Adrenal gland (tissue), 12 donors: ENCODE results near the gene INCA1. TPM values are rescaled to one million over a fixed set of nuclear protein-coding genes. Genes with fewer than 3 reads are reported as not detected.

Experiments
- DNase-seq, 7 donors: peaks; one replicate each; pipeline ENCODE4 v3.0.0-alpha.2; 2019 to 2020
- H3K27ac ChIP-seq, 5 donors: fragments of 200-600 bp; sonication (generic) in 4 of 5; 1 replicate in 3 of 5; 2 replicates in 2 of 5; pipeline versions ENCODE4 v1.5.1 to v1.8.0; 2016 to 2020; ENCODE audit warnings: mild to moderate bottlenecking in 1 of 5
- H3K27me3 ChIP-seq: fragments of 200-600 bp; 2 replicates; pipeline ENCODE4 v1.8.0; 2021
- H3K36me3 ChIP-seq, 2 donors: fragments of 200-600 bp; replicated peaks in 1 of 2; 1 replicate in 1 of 2; 2 replicates in 1 of 2; pipeline versions ENCODE4 v1.5.1 to v1.8.0; 2018 to 2022
- H3K4me1 ChIP-seq, 2 donors: fragments of 200-600 bp; replicated peaks in 1 of 2; 1 replicate in 1 of 2; 2 replicates in 1 of 2; pipeline versions ENCODE4 v1.5.1 to v1.8.0; 2018 to 2021
- H3K4me3 ChIP-seq, 4 donors: fragments of 200-600 bp; sonication (generic) in 3 of 4; one replicate each; pipeline ENCODE4 v1.5.1; 2016 to 2018
- H3K9me3 ChIP-seq, 3 donors: fragments of 200-600 bp; sonication (generic) in 1 of 3; replicated peaks in 1 of 3; 1 replicate in 2 of 3; 2 replicates in 1 of 3; pipeline versions ENCODE4 v1.5.1 to v1.8.0; 2016 to 2021
- CTCF ChIP-seq, 6 experiments: fragments of 450-650 bp in 4 of 6; fragments of 200-600 bp in 2 of 6; sonication (generic) in 1 of 6; IDR thresholded peaks; 1 replicate in 5 of 6; 2 replicates in 1 of 6; pipeline versions ENCODE4 v1.5.1 to v1.8.0; 2016 to 2021; ENCODE audit warnings: antibody characterized with exemption in 6 of 6, mild to moderate bottlenecking in 2 of 6, moderate library complexity in 1 of 6
- POLR2A ChIP-seq, 2 donors: fragments of 450-650 bp; IDR thresholded peaks; one replicate each; pipeline ENCODE4 v1.6.1; 2017; ENCODE audit warnings: antibody characterized with exemption in 2 of 2, mild to moderate bottlenecking in 2 of 2, moderate library complexity in 1 of 2
- WGBS, 4 donors: extraction: QIAGEN DNeasy Blood & Tissue Kit in 2 of 4; methylation state at CpG; one replicate each; pipeline versions ENCODE4 v1.1.5 to v1.1.7; 2013 to 2017; 5-methylcytosine and 5-hydroxymethylcytosine counted together
- intact Hi-C, 2 donors: fragments of 100-400 bp; cut with DNase I; formaldehyde crosslinking; loops; one replicate each; pipeline versions ENCODE4 v1.14.1 to v1.15.0; 2022 to 2023
- polyA plus RNA-seq, 3 donors: library from polyadenylated mRNA; stranded (reverse); fragments of 200-250 nt in 2 of 3; fragments of 350-450 nt in 1 of 3; fragmentation: Illumina TruSeq in 1 of 3; extraction: RNeasy Lipid Tissue Mini Kit (QIAGEN cat#74804) in 1 of 3; gene quantifications; one replicate each; pipeline ENCODE4 v1.2.3, GENCODE V29; 2013 to 2014
- total RNA-seq, 9 donors: library from RNA; depleted of rRNA in 4 of 9; stranded (reverse); fragments of >200 nt in 4 of 9; fragments of 120-200 nt in 1 of 9; fragmentation: NEBNext Ultra II Directional in 1 of 9; extraction: Animal tissue kit (Norgen Biotek cat#: 25700) in 1 of 9; gene quantifications; one replicate each; pipeline versions ENCODE4 v1.1.0 to v1.2.4, GENCODE V29; 2013 to 2023
- donor health status: healthy with polysubstance abuse.
- donor health status: Bipolar disorder and iron deficiency.
- donor health status: DM: yes; HTN: yes; CAD: no.
- donor health status: DM: no; HTN: no; CAD: no.
- donor health status: DM: no; HTN: no; CAD: no.
- donor health status: DM: yes; HTN: yes; CAD: no.

INCA1 gene
- total and polyA plus RNA-seq, 12 donors: 0.44 to 6.2 (median 1.3) TPM; not detected in 2

- Histone ChIP-seq H3K9me3 (no peaks in the 10 kb centered on the region), H3K27ac (peak within 1 kb of the TSS; percentile 90 to 99 (median 97)), H3K4me3 (peak within 1 kb of the TSS; percentile 81 to 93 (median 86)), H3K36me3 (peaks cover 0 to 22% of the 10 kb centered on the region in 2 donors), H3K27me3 (no peaks in the 10 kb centered on the region), H3K4me1 (peaks cover 19 to 35% of the 10 kb centered on the region in 2 donors)
- WGBS, 4 donors: 2 to 4% (median 3%) methylated on average over 27 to 66 of the region's 66 CpGs
- DNase-seq: peak; percentile 93 to 98 (median 95)
- intact Hi-C loops: no loop called here
- peak in 1 of 6 experiments; percentile 11 for TF ChIP-seq CTCF (IDR thresholded peaks at IDR 0.05)
- TF ChIP-seq POLR2A (IDR thresholded peaks at IDR 0.05): peak; percentile 78 to 80
Observed at GRCh38 chr17:4967539-4968485, 29.5 kb downstream of the INCA1 start, which contains the start of gene SPAG7. Gene SPAG7, minus strand, starts transcription at chr17:4967817. Its CDS starts 13 bp downstream, at chr17:4967804.

GRCh38 chr17:4966844-4967538 is 30.3 kb downstream of the INCA1 start:
- intact Hi-C loops: no loop called here
- no peaks in the 10 kb centered on the region for H3K9me3 ChIP-seq
- H3K4me3 ChIP-seq: peak overlapping the region; percentile 81 to 93 (median 86)
- H3K27ac ChIP-seq: peak overlapping the region; percentile 90 to 99 (median 97)
- TF ChIP-seq POLR2A (IDR thresholded peaks at IDR 0.05) (peak; percentile 36 to 50), CTCF (IDR thresholded peaks at IDR 0.05) (no peak)
- H3K36me3 ChIP-seq: peaks cover 0 to 14% of the 10 kb centered on the region in 2 donors
- peaks cover 19 to 35% of the 10 kb centered on the region in 2 donors for H3K4me1 ChIP-seq
- H3K27me3 ChIP-seq: no peaks in the 10 kb centered on the region
- 0 to 1% (median 0%) methylated on average over 20 to 42 of the region's 42 CpGs for WGBS, 4 donors
- DNase-seq: peak; percentile 97 to 100 (median 99)

GRCh38 chr17:4965311-4965986 is 31.9 kb downstream of the INCA1 start:
- no peak for TF ChIP-seq CTCF (IDR thresholded peaks at IDR 0.05)
- no peak for TF ChIP-seq POLR2A (IDR thresholded peaks at IDR 0.05)
- Histone ChIP-seq H3K4me3 (peak overlapping the region in 1 of 4 donors; percentile 82), H3K36me3 (peaks cover 0 to 10% of the 10 kb centered on the region in 2 donors), H3K9me3 (no peaks in the 10 kb centered on the region), H3K27ac (peak overlapping the region in 4 of 5 donors; percentile 82 to 99 (median 94)), H3K4me1 (peaks cover 19 to 35% of the 10 kb centered on the region in 2 donors), H3K27me3 (no peaks in the 10 kb centered on the region)
- DNase-seq: no peak
- intact Hi-C loops: no loop called here
- 94 to 95% (median 95%) methylated on average over 15 of the region's 15 CpGs for WGBS, 4 donors
